Measurements from ENCODE around the gene AFDN.

DNA sequence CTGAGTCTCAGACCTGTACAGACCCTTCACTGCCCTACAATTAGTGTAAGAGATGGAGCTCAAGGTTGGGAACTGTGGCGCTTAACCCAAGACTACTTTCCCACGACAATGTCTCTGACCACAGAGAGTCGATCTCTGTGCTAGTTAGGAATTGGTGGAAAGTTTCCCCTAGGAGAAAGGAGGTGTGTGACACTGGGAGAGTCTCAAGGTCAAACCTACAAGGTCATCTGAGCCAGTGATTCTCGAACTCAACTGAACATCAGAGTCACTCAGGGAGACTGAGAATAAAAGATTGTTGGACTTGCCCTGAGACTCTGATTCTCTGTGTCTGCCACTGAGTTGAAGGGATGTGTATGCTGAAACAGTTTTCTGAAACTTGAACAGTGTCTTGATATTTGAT, 9.7 kb upstream of the AFDN start:
- TF ChIP-seq, protein P1, sequence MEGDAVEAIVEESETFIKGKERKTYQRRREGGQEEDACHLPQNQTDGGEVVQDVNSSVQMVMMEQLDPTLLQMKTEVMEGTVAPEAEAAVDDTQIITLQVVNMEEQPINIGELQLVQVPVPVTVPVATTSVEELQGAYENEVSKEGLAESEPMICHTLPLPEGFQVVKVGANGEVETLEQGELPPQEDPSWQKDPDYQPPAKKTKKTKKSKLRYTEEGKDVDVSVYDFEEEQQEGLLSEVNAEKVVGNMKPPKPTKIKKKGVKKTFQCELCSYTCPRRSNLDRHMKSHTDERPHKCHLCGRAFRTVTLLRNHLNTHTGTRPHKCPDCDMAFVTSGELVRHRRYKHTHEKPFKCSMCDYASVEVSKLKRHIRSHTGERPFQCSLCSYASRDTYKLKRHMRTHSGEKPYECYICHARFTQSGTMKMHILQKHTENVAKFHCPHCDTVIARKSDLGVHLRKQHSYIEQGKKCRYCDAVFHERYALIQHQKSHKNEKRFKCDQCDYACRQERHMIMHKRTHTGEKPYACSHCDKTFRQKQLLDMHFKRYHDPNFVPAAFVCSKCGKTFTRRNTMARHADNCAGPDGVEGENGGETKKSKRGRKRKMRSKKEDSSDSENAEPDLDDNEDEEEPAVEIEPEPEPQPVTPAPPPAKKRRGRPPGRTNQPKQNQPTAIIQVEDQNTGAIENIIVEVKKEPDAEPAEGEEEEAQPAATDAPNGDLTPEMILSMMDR (IDR thresholded peaks at IDR 0.05) = no peak
- TF ChIP-seq, protein P2, sequence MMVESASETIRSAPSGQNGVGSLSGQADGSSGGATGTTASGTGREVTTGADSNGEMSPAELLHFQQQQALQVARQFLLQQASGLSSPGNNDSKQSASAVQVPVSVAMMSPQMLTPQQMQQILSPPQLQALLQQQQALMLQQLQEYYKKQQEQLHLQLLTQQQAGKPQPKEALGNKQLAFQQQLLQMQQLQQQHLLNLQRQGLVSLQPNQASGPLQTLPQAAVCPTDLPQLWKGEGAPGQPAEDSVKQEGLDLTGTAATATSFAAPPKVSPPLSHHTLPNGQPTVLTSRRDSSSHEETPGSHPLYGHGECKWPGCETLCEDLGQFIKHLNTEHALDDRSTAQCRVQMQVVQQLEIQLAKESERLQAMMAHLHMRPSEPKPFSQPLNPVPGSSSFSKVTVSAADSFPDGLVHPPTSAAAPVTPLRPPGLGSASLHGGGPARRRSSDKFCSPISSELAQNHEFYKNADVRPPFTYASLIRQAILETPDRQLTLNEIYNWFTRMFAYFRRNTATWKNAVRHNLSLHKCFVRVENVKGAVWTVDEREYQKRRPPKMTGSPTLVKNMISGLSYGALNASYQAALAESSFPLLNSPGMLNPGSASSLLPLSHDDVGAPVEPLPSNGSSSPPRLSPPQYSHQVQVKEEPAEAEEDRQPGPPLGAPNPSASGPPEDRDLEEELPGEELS (CRISPR knock-in tag; IDR thresholded peaks at IDR 0.05) = no peak
- TF ChIP-seq ZNF263 (CRISPR knock-in tag; IDR thresholded peaks at IDR 0.05; ENCODE audit: low read depth) = no peak
- TF ChIP-seq RELA (CRISPR knock-in tag; IDR thresholded peaks at IDR 0.05; ENCODE audit: borderline replicate concordance) = no peak
- TF ChIP-seq NFE2L1 (CRISPR knock-in tag; IDR thresholded peaks at IDR 0.05) = no peak
- TF ChIP-seq, protein P3, sequence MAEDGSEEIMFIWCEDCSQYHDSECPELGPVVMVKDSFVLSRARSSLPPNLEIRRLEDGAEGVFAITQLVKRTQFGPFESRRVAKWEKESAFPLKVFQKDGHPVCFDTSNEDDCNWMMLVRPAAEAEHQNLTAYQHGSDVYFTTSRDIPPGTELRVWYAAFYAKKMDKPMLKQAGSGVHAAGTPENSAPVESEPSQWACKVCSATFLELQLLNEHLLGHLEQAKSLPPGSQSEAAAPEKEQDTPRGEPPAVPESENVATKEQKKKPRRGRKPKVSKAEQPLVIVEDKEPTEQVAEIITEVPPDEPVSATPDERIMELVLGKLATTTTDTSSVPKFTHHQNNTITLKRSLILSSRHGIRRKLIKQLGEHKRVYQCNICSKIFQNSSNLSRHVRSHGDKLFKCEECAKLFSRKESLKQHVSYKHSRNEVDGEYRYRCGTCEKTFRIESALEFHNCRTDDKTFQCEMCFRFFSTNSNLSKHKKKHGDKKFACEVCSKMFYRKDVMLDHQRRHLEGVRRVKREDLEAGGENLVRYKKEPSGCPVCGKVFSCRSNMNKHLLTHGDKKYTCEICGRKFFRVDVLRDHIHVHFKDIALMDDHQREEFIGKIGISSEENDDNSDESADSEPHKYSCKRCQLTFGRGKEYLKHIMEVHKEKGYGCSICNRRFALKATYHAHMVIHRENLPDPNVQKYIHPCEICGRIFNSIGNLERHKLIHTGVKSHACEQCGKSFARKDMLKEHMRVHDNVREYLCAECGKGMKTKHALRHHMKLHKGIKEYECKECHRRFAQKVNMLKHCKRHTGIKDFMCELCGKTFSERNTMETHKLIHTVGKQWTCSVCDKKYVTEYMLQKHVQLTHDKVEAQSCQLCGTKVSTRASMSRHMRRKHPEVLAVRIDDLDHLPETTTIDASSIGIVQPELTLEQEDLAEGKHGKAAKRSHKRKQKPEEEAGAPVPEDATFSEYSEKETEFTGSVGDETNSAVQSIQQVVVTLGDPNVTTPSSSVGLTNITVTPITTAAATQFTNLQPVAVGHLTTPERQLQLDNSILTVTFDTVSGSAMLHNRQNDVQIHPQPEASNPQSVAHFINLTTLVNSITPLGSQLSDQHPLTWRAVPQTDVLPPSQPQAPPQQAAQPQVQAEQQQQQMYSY (CRISPR knock-in tag; IDR thresholded peaks at IDR 0.05) = no peak
- no peak for TF ChIP-seq CBFB (CRISPR knock-in tag; IDR thresholded peaks at IDR 0.05; ENCODE audit: low read depth)
- TF ChIP-seq, protein P4, sequence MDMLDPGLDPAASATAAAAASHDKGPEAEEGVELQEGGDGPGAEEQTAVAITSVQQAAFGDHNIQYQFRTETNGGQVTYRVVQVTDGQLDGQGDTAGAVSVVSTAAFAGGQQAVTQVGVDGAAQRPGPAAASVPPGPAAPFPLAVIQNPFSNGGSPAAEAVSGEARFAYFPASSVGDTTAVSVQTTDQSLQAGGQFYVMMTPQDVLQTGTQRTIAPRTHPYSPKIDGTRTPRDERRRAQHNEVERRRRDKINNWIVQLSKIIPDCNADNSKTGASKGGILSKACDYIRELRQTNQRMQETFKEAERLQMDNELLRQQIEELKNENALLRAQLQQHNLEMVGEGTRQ (CRISPR knock-in tag; IDR thresholded peaks at IDR 0.05) = no peak
